HG02884 (cell line): ENCODE results near the gene RETSAT.

Experiments used
- ATAC-seq: cut with Tn5 transposase; IDR thresholded peaks from one replicate; pipeline ENCODE4 v1.9.1; 2021; ENCODE audit warnings: mild to moderate bottlenecking, moderate library complexity; ENCODE audit not compliant: unreplicated experiment

Gene RETSAT

DNA sequence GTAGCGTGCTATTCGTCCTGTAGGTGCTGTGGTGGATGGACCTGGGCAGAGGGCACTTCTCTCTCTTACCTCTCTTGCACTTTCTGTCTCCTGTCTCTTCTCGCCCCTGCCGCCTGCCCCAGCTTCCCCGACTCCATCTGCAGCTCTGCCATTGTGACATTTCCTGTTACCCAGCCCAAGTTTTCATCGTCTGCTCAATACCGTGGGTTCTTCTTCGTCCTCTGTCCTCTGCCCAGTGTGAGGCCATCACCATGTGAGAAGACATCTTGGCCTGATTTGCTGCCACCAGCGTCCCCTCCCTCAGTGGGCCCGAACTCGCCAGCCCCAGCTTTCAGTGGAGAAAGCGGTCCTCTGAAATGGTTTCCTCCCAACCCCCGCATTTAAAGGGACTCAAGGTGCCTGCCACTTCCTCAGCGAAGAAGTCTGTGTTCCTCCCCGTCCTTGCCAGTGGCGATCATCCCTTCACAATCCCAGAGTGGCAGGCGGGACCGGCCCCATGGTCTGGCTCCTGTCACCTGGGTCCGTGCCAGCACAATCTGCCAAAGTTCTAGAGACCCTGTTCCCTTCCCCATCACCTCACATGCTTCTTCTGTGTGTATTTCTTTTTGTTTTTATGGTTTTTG, 44.5 kb downstream of the RETSAT start:
- no peak for ATAC-seq

DNA sequence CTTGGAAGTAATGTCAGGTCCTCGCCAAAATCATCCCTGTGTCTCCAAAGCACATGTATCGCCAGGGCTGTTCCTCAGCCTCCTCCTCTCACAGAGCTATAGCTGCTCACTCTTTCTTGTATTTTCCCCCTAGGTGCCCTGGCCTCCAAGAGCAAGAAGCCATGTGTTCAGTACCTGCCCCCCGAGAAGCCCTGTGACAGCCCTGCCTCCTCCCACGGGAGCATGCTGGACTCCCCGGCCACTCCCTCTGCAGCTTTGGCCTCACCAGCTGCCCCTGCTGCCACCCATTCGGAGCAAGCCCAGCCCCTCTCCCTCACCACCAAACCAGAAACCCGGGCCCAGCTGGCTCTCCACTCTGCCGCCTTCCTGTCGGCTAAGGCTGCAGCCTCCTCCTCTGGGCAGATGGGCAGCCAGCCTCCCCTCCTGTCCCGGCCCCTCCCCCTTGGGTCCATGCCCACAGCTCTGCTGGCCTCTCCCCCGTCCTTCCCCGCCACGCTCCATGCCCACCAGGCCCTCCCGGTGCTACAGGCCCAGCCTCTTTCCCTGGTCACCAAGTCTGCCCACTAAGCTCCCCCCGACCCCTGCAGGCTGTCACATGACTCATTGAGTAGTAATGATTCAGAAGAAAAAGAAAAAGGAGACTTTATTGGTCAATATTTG, 45.3 kb downstream of the RETSAT start:
- no peak for ATAC-seq

DNA sequence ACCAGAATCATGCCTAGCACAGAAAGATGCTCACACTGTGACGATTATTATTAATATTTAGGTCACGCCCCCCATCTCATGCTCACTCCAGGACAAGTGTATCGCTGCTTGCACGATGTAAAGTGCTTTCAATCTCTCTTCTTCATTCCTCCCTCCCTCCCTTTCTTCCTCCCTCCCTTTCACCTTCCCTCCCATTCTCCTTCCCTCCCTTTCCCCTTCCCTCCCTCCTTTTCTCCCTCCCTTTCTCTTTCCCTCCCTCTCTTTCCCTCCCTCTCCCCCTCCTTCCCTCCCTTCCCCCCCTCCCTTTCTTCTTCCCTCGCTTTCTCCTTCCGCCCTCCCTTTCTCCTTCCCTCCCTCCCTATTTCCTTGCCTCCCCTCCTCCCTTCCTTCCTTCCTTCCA, 46.1 kb downstream of the RETSAT start:
- no peak for ATAC-seq

DNA sequence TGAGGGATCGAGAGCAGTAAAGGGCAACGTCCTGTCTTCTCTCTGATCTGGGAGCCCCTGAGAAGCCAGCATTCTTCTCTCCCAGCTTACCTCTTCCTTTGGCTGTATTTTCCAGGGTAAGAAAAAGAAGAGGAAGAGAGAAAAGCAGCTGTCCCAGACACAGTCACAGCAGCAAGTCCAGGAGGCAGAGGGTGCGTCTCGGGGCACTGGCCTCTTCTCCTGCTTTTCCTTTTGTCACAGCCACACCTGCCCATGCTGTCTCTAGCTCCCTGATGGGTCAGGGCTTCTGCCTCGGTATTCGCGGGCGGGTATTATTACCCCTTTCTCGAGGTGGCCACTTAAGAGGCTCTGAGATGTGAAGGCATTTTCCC, 46.8 kb downstream of the RETSAT start:
- no peak for ATAC-seq

DNA sequence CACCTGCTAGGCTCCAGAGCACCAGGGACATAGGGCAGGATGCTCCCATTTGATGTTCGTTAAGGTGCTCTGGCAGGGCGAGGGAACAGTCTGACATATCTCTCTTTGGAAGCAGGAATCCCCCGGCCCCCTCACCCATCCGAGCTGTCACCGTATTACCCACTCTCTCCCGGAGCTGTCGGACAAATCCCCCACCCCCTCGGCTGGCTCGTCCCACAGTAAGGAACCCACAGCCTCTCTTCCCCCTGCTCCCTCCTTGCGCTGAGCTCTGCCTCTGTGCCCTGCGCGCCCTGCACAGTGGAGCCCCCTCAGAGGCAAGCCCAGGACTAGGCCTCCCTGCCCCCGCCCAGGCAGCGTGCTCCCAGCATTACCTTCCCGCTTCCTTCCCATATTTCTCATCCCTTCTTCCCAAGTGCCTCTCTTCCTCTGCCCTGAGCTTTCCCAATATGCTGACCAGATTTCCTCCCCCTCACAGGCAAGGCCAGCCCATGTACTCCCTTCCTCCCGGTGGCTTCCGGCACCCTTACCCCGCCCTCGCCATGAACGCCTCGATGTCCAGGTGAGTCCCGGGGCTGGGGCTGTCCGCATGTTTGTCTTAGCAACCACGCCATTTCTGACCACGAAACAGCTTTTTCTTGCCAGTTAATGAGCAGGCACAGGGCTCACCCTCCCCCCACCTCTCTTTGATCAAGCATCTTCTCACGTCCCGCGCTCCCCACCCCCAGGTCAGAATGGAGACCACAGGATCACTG, 50.4 kb downstream of the RETSAT start:
- ATAC-seq = no peak

DNA sequence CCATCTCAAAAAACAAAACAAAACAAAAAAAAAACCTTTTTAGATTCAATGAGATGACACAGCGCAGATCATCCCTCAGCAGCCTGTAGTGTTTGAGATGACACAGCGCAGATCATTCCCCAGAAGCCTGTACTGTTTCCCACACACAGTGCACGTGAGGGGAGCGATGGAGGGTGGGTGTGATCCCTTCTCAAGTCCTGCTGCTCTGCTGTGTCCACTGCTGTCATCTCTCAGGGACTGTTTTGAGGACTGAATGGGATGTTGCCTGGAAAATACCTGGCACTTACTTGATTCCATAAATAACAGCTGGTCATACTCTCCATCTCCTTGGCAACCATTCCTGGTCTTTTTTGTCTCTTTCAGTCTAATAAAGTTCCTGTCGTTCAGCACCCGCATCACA, 52.2 kb downstream of the RETSAT start:
- ATAC-seq = no peak
